ENCODE measurements around the gene GAA.
"Not testable (repeated sequence)": the region's sequence is repeated elsewhere in the genome, so short reads cannot be mapped to it uniquely, and the experiment has no call there.

Gene GAA

GRCh38 chr17:80145076-80146075, 44.0 kb downstream of the GAA start:
- no peak for DNase-seq (ENCODE audit: low spot score)

GRCh38 chr17:80146121-80147034, 45.0 kb downstream of the GAA start:
- peak; percentile 54 for DNase-seq (ENCODE audit: low spot score)

GRCh38 chr17:80147035-80147822, 45.8 kb downstream of the GAA start, which contains the start of gene EIF4A3:
Gene EIF4A3, minus strand, starts transcription at chr17:80147128. Its CDS starts 167 bp downstream, at chr17:80146961.
- peak; percentile 100 for DNase-seq (ENCODE audit: low spot score)

GRCh38 chr17:80151333-80151732, 50.0 kb downstream of the GAA start:
- DNase-seq (ENCODE audit: low spot score), result peak; percentile 60

GRCh38 chr17:80152081-80152702, 50.8 kb downstream of the GAA start:
- no peak for DNase-seq (ENCODE audit: low spot score)

- no peak for DNase-seq (ENCODE audit: low spot score)
Observed at GRCh38 chr17:80153004-80153403, 51.6 kb downstream of the GAA start.

GRCh38 chr17:80154166-80154565, 52.8 kb downstream of the GAA start:
- no peak for DNase-seq (ENCODE audit: low spot score)

- DNase-seq (ENCODE audit: low spot score), result not testable (repeated sequence)
Observed at GRCh38 chr17:80155600-80155999, 54.2 kb downstream of the GAA start.

GRCh38 chr17:80158846-80159245, 57.5 kb downstream of the GAA start:
- DNase-seq (ENCODE audit: low spot score), result no peak

- no peak for DNase-seq (ENCODE audit: low spot score)
Observed at GRCh38 chr17:80160536-80160935, 59.2 kb downstream of the GAA start.

- no peak for DNase-seq (ENCODE audit: low spot score)
Observed at GRCh38 chr17:80163336-80163735, 62.0 kb downstream of the GAA start.

GRCh38 chr17:80164185-80164584, 62.8 kb downstream of the GAA start:
- DNase-seq (ENCODE audit: low spot score), result no peak

GRCh38 chr17:80166446-80166845, 65.1 kb downstream of the GAA start:
- no peak for DNase-seq (ENCODE audit: low spot score)

GRCh38 chr17:80168371-80168770, 67.0 kb downstream of the GAA start:
- DNase-seq (ENCODE audit: low spot score), result peak; percentile 18

- DNase-seq (ENCODE audit: low spot score), result no peak
Observed at GRCh38 chr17:80169107-80169506, 67.7 kb downstream of the GAA start.
